HCT116 (cell line): ENCODE data around the gene ENOX1.

Experiments used
- EGR1 ChIP-seq: IDR thresholded peaks from 2 replicates; pipeline ENCODE4 v1.6.1; 2012; ENCODE audit warnings: low read depth
- ELF1 ChIP-seq: IDR thresholded peaks from 2 replicates; pipeline ENCODE4 v1.6.1; 2012; ENCODE audit warnings: low read depth, borderline replicate concordance
- EZH2phosphoT487 ChIP-seq: fragments of 200-600 bp; IDR thresholded peaks from 2 replicates; pipeline ENCODE4 v1.6.1; 2018; ENCODE audit warnings: antibody characterized with exemption, borderline replicate concordance
- POLR2A ChIP-seq: IDR thresholded peaks from 2 replicates; pipeline ENCODE4 v1.7.0; 2011; ENCODE audit warnings: borderline replicate concordance; ENCODE audit not compliant: insufficient read depth, insufficient read length; ENCODE audit errors: extremely low read depth
- POLR2AphosphoS5 ChIP-seq: IDR thresholded peaks from 2 replicates; pipeline ENCODE4 v1.6.1; 2011; ENCODE audit warnings: mild to moderate bottlenecking, low read depth, low read length, moderate library complexity
- RAD21 ChIP-seq: IDR thresholded peaks from 2 replicates; pipeline ENCODE4 v1.6.1; 2012; ENCODE audit warnings: low read depth, mild to moderate bottlenecking
- SP1 ChIP-seq: IDR thresholded peaks from 2 replicates; pipeline ENCODE4 v1.6.1; 2012; ENCODE audit warnings: low read depth
- SRF ChIP-seq: IDR thresholded peaks from 2 replicates; pipeline ENCODE4 v1.6.1; 2012; ENCODE audit warnings: low read depth
- YY1 ChIP-seq: IDR thresholded peaks from 2 replicates; pipeline ENCODE4 v1.6.1; 2011; ENCODE audit warnings: low read length, low read depth, moderate library complexity, mild to moderate bottlenecking; ENCODE audit not compliant: insufficient replicate concordance; ENCODE audit errors: extremely low read depth
- ZNF274 ChIP-seq: fragments of 200-500 bp; sonication (Bioruptor generic); IDR thresholded peaks from 2 replicates; pipeline ENCODE4 v1.6.1; 2014; ENCODE audit warnings: mild to moderate bottlenecking, low read depth, low read length, inconsistent platforms
- TF ChIP-seq, protein P1 (sequence below), 3 experiments: fragments of 200-600 bp in 1 of 3; sonication (generic) in 1 of 3; IDR thresholded peaks in 2 of 3; conservative IDR thresholded peaks in 1 of 3; 2 replicates each; pipeline ENCODE4 v1.5.1; 2012 to 2017; ENCODE audit warnings: low read depth in 2 of 3, low read length in 2 of 3, antibody characterized with exemption in 1 of 3, borderline replicate concordance in 1 of 3, control low read depth in 1 of 3, mild to moderate bottlenecking in 1 of 3, mixed read lengths in 1 of 3, mixed run types in 1 of 3, moderate library complexity in 1 of 3; ENCODE audit not compliant: insufficient read depth in 1 of 3
- TF ChIP-seq, protein P2 (sequence below): IDR thresholded peaks from 2 replicates; pipeline ENCODE4 v1.6.1; 2012
- TF ChIP-seq, protein P3 (sequence below): IDR thresholded peaks from 2 replicates; pipeline ENCODE4 v1.6.1; 2012

DNA sequence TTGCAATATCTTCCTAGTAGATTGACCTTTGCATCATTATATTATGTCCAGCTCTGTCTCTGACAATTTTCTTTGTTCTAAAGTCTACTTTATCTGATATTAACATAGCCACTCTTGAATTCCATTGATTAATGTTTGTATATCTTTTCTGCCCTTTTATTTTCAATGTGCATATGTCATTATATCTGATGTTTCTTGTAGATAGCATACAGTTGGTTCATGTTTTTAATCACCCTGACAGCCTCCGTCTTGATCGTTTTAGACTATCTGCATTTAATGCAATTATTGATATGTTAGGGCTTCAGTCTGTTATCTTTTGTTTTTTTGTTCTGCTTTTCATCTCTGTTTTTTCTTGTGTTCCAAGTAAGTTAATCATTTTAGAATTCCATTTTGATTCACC, 159.8 kb downstream of the ENOX1 start:
- no peak for TF ChIP-seq RAD21
- TF ChIP-seq, protein P1, sequence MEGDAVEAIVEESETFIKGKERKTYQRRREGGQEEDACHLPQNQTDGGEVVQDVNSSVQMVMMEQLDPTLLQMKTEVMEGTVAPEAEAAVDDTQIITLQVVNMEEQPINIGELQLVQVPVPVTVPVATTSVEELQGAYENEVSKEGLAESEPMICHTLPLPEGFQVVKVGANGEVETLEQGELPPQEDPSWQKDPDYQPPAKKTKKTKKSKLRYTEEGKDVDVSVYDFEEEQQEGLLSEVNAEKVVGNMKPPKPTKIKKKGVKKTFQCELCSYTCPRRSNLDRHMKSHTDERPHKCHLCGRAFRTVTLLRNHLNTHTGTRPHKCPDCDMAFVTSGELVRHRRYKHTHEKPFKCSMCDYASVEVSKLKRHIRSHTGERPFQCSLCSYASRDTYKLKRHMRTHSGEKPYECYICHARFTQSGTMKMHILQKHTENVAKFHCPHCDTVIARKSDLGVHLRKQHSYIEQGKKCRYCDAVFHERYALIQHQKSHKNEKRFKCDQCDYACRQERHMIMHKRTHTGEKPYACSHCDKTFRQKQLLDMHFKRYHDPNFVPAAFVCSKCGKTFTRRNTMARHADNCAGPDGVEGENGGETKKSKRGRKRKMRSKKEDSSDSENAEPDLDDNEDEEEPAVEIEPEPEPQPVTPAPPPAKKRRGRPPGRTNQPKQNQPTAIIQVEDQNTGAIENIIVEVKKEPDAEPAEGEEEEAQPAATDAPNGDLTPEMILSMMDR (IDR thresholded peaks at IDR 0.05 in 2 of 3, conservative IDR thresholded peaks at IDR 0.05 in 1 of 3; ENCODE audit: borderline replicate concordance in 1 of 3, insufficient read depth in 1 of 3, low read depth in 2 of 3, low read length in 2 of 3): no peak
- TF ChIP-seq POLR2AphosphoS5: no peak
- TF ChIP-seq ZNF274: no peak
- TF ChIP-seq EZH2phosphoT487: no peak
- TF ChIP-seq, protein P2, sequence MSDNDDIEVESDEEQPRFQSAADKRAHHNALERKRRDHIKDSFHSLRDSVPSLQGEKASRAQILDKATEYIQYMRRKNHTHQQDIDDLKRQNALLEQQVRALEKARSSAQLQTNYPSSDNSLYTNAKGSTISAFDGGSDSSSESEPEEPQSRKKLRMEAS: no peak
- no peak for TF ChIP-seq SP1
- no peak for TF ChIP-seq POLR2A
- no peak for TF ChIP-seq YY1
- no peak for TF ChIP-seq SRF
- TF ChIP-seq, protein P3, sequence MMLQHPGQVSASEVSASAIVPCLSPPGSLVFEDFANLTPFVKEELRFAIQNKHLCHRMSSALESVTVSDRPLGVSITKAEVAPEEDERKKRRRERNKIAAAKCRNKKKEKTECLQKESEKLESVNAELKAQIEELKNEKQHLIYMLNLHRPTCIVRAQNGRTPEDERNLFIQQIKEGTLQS: no peak
- TF ChIP-seq EGR1: no peak
- no peak for TF ChIP-seq ELF1
